ENCODE results near the gene CLDN6. TPM values are rescaled to one million over a fixed set of nuclear protein-coding genes. Genes with fewer than 3 reads are reported as not detected.

Gene CLDN6
- total and polyA plus RNA-seq, 12 donors, result 0.46 to 0.47 TPM; not detected in 10

- Histone ChIP-seq H3K4me3 (no peak overlapping the region), H3K4me1 (replicated peaks in 1 of 2) (peaks cover 25 to 57% of the 10 kb centered on the region in 2 donors), H3K9me3 (replicated peaks in 1 of 3) (no peaks in the 10 kb centered on the region), H3K27ac (no peak overlapping the region), H3K36me3 (replicated peaks in 1 of 2) (peaks cover 0 to 16% of the 10 kb centered on the region in 2 donors), H3K27me3 (peaks cover 14% of the 10 kb centered on the region)
- intact Hi-C loops (cut with DNase I), result no loop called here
- WGBS, 4 donors, result 89 to 95% (median 93%) methylated on average over 18 of the region's 18 CpGs
- TF ChIP-seq POLR2A (IDR thresholded peaks at IDR 0.05), result no peak
- TF ChIP-seq, protein P1, sequence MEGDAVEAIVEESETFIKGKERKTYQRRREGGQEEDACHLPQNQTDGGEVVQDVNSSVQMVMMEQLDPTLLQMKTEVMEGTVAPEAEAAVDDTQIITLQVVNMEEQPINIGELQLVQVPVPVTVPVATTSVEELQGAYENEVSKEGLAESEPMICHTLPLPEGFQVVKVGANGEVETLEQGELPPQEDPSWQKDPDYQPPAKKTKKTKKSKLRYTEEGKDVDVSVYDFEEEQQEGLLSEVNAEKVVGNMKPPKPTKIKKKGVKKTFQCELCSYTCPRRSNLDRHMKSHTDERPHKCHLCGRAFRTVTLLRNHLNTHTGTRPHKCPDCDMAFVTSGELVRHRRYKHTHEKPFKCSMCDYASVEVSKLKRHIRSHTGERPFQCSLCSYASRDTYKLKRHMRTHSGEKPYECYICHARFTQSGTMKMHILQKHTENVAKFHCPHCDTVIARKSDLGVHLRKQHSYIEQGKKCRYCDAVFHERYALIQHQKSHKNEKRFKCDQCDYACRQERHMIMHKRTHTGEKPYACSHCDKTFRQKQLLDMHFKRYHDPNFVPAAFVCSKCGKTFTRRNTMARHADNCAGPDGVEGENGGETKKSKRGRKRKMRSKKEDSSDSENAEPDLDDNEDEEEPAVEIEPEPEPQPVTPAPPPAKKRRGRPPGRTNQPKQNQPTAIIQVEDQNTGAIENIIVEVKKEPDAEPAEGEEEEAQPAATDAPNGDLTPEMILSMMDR (IDR thresholded peaks at IDR 0.05), result no peak
- no peak for DNase-seq
These were observed 7.3 kb upstream of the CLDN6 start for GRCh38 chr16:3025032-3026002.

- DNase-seq, result peak; percentile 96 to 99 (median 98)
- H3K4me1 ChIP-seq (replicated peaks in 1 of 2), result peaks cover 29 to 58% of the 10 kb centered on the region in 2 donors
- no peaks in the 10 kb centered on the region for H3K27me3 ChIP-seq
- WGBS, 4 donors, result 0% methylated on average over 14 to 69 of the region's 69 CpGs
- H3K36me3 ChIP-seq (replicated peaks in 1 of 2), result peaks cover 0 to 16% of the 10 kb centered on the region in 2 donors
- H3K4me3 ChIP-seq, result peak within 1 kb of the TSS; percentile 56 to 96 (median 70)
- intact Hi-C loops (cut with DNase I), result no loop called here
- H3K27ac ChIP-seq, result peak within 1 kb of the TSS; percentile 88 to 99 (median 97)
- no peaks in the 10 kb centered on the region for H3K9me3 ChIP-seq (replicated peaks in 1 of 3)
- TF ChIP-seq, protein P1 (IDR thresholded peaks at IDR 0.05), result peak in 2 of 6 experiments; percentile 6 to 16
- peak; percentile 71 to 81 for TF ChIP-seq POLR2A (IDR thresholded peaks at IDR 0.05)
These were observed 5.9 kb upstream of the CLDN6 start, which contains the start of the genes HCFC1R1 and THOC6 for GRCh38 chr16:3023669-3024478. HCFC1R1 (minus strand) TSS chr16:3023942; CDS start chr16:3023941, 1 bp downstream. THOC6 (plus strand) TSS chr16:3024035; CDS start chr16:3024327, 292 bp downstream.

- Histone ChIP-seq H3K27ac (peak overlapping the region; percentile 88 to 99 (median 97)), H3K4me1 (replicated peaks in 1 of 2) (peaks cover 29 to 54% of the 10 kb centered on the region in 2 donors), H3K27me3 (peaks cover 5% of the 10 kb centered on the region), H3K4me3 (peak overlapping the region in 3 of 4 donors; percentile 60 to 96 (median 80)), H3K9me3 (replicated peaks in 1 of 3) (no peaks in the 10 kb centered on the region), H3K36me3 (replicated peaks in 1 of 2) (peaks cover 0 to 16% of the 10 kb centered on the region in 2 donors)
- intact Hi-C loops (cut with DNase I), result no loop called here
- TF ChIP-seq POLR2A (IDR thresholded peaks at IDR 0.05), result no peak
- TF ChIP-seq, protein P1 (IDR thresholded peaks at IDR 0.05), result no peak
- 19 to 43% (median 33%) methylated on average over 5 to 6 of the region's 6 CpGs for WGBS, 4 donors
- peak in 6 of 7 donors; percentile 44 to 77 (median 66) for DNase-seq
These were observed 5.4 kb upstream of the CLDN6 start for GRCh38 chr16:3023415-3023668.

All from adrenal gland (tissue), 12 donors.